ENCODE results near the gene ERAS. TPM values are rescaled to one million over a fixed set of nuclear protein-coding genes. Genes with fewer than 3 reads are reported as not detected.

Gene ERAS
- total RNA-seq, 1 donor from 2014 or later = 0.31 TPM

GRCh38 chrX:48827654-48827968 is 1.3 kb downstream of the ERAS start:
- DNase-seq (ENCODE audit: low spot score, unreplicated experiment) = no peak
- H3K4me3 Mint-ChIP-seq (ENCODE audit: low read depth) = no peak overlapping the region
- peaks cover 22% of the 10 kb centered on the region for H3K36me3 Mint-ChIP-seq (ENCODE audit: insufficient read depth)
- peaks cover 7% of the 10 kb centered on the region for H3K9me3 Mint-ChIP-seq (ENCODE audit: low read depth)
- H3K4me1 Mint-ChIP-seq (ENCODE audit: low read depth) = no peaks in the 10 kb centered on the region
- TF ChIP-seq CTCF (IDR thresholded peaks at IDR 0.05; ENCODE audit: unreplicated experiment) = no peak
- peaks cover 34% of the 10 kb centered on the region for H3K27me3 Mint-ChIP-seq
- H3K27ac Mint-ChIP-seq = no peak overlapping the region

GRCh38 chrX:48829016-48829735 is 2.9 kb downstream of the ERAS start:
- H3K9me3 Mint-ChIP-seq (ENCODE audit: low read depth) = peaks cover 7% of the 10 kb centered on the region
- no peak for DNase-seq (ENCODE audit: low spot score, unreplicated experiment)
- H3K4me3 Mint-ChIP-seq (ENCODE audit: low read depth) = no peak overlapping the region
- H3K27me3 Mint-ChIP-seq = peaks cover 50% of the 10 kb centered on the region
- H3K4me1 Mint-ChIP-seq (ENCODE audit: low read depth) = no peaks in the 10 kb centered on the region
- H3K27ac Mint-ChIP-seq = no peak overlapping the region
- TF ChIP-seq CTCF (IDR thresholded peaks at IDR 0.05; ENCODE audit: unreplicated experiment) = no peak
- H3K36me3 Mint-ChIP-seq (ENCODE audit: insufficient read depth) = peaks cover 22% of the 10 kb centered on the region

GRCh38 chrX:48831136-48831908 is 5.0 kb downstream of the ERAS start:
- H3K4me1 Mint-ChIP-seq (ENCODE audit: low read depth) = no peaks in the 10 kb centered on the region
- no peak for TF ChIP-seq CTCF (IDR thresholded peaks at IDR 0.05; ENCODE audit: unreplicated experiment)
- peaks cover 9% of the 10 kb centered on the region for H3K36me3 Mint-ChIP-seq (ENCODE audit: insufficient read depth)
- H3K9me3 Mint-ChIP-seq (ENCODE audit: low read depth) = peaks cover 6% of the 10 kb centered on the region
- DNase-seq (ENCODE audit: low spot score, unreplicated experiment) = no peak
- H3K4me3 Mint-ChIP-seq (ENCODE audit: low read depth) = no peak overlapping the region
- no peak overlapping the region for H3K27ac Mint-ChIP-seq
- H3K27me3 Mint-ChIP-seq = peaks cover 60% of the 10 kb centered on the region

GRCh38 chrX:48831909-48832291 is 5.6 kb downstream of the ERAS start:
- peaks cover 9% of the 10 kb centered on the region for H3K36me3 Mint-ChIP-seq (ENCODE audit: insufficient read depth)
- H3K27me3 Mint-ChIP-seq = peaks cover 63% of the 10 kb centered on the region
- H3K27ac Mint-ChIP-seq = no peak overlapping the region
- no peak for DNase-seq (ENCODE audit: low spot score, unreplicated experiment)
- TF ChIP-seq CTCF (IDR thresholded peaks at IDR 0.05; ENCODE audit: unreplicated experiment) = no peak
- peaks cover 8% of the 10 kb centered on the region for H3K9me3 Mint-ChIP-seq (ENCODE audit: low read depth)
- H3K4me1 Mint-ChIP-seq (ENCODE audit: low read depth) = no peaks in the 10 kb centered on the region
- no peak overlapping the region for H3K4me3 Mint-ChIP-seq (ENCODE audit: low read depth)

- Mint-ChIP-seq H3K9me3 (ENCODE audit: low read depth) (peaks cover 4% of the 10 kb centered on the region), H3K4me1 (ENCODE audit: low read depth) (no peaks in the 10 kb centered on the region), H3K27me3 (peaks cover 52% of the 10 kb centered on the region), H3K27ac (no peak overlapping the region), H3K4me3 (ENCODE audit: low read depth) (peak overlapping the region; percentile 71), H3K36me3 (ENCODE audit: insufficient read depth) (peaks cover under 1% of the 10 kb centered on the region)
- no peak for TF ChIP-seq CTCF (IDR thresholded peaks at IDR 0.05; ENCODE audit: unreplicated experiment)
- DNase-seq (ENCODE audit: low spot score, unreplicated experiment) = no peak
Measured at GRCh38 chrX:48833542-48834138, 7.3 kb downstream of the ERAS start.

Measured in progenitor cell of endocrine pancreas (in vitro differentiated cells).